KMS-11 (cell line): Measurements from ENCODE around the gene AKT2.

Source experiments
- H2AFZ ChIP-seq: fragments of 200-600 bp; sonication (generic); 2 replicates; pipeline ENCODE4 v1.6.1; 2016; ENCODE audit warnings: antibody characterized with exemption, mixed run types, low read depth
- H3K27ac ChIP-seq: fragments of 200-600 bp; sonication (generic); 2 replicates; pipeline ENCODE4 v1.6.1; 2016; ENCODE audit warnings: mild to moderate bottlenecking, mixed run types
- H3K27me3 ChIP-seq: fragments of 200-600 bp; sonication (generic); 2 replicates; pipeline ENCODE4 v1.6.1; 2017; ENCODE audit warnings: mild to moderate bottlenecking, low read depth, mixed run types, moderate library complexity; ENCODE audit not compliant: insufficient read depth
- H3K36me3 ChIP-seq: fragments of 200-600 bp; sonication (generic); 2 replicates; pipeline ENCODE4 v1.6.1; 2017; ENCODE audit warnings: mild to moderate bottlenecking, mixed run types; ENCODE audit not compliant: insufficient read depth
- H3K4me1 ChIP-seq: fragments of 200-600 bp; sonication (generic); 2 replicates; pipeline ENCODE4 v1.6.1; 2016; ENCODE audit warnings: mild to moderate bottlenecking, low read depth, mixed run types; ENCODE audit not compliant: poor library complexity, severe bottlenecking
- H3K4me2 ChIP-seq: fragments of 200-600 bp; sonication (generic); 2 replicates; pipeline ENCODE4 v1.7.0; 2016; ENCODE audit warnings: mild to moderate bottlenecking, mixed run types
- H3K4me3 ChIP-seq: fragments of 200-600 bp; sonication (generic); IDR thresholded peaks from 2 replicates; pipeline ENCODE4 v1.6.1; 2017; ENCODE audit warnings: low read depth, low read length, mixed read lengths; ENCODE audit not compliant: insufficient read depth
- H3K79me2 ChIP-seq: fragments of 200-600 bp; sonication (generic); 2 replicates; pipeline ENCODE4 v1.6.1; 2016; ENCODE audit warnings: low read depth, mixed run types; ENCODE audit not compliant: insufficient read depth
- H3K9ac ChIP-seq: fragments of 200-600 bp; sonication (generic); 2 replicates; pipeline ENCODE4 v1.6.1; 2016; ENCODE audit warnings: mild to moderate bottlenecking, mixed run types
- H4K20me1 ChIP-seq: fragments of 200-600 bp; sonication (generic); 2 replicates; pipeline ENCODE4 v1.6.1; 2016; ENCODE audit warnings: mild to moderate bottlenecking, mixed run types; ENCODE audit not compliant: insufficient read depth
- CTCF ChIP-seq: fragments of 200-600 bp; sonication (generic); conservative IDR thresholded peaks from 2 replicates; pipeline ENCODE4 v1.6.1; 2017; ENCODE audit warnings: low read depth, mild to moderate bottlenecking, antibody characterized with exemption, low read length, moderate library complexity, mixed read lengths

The AKT2 gene

GRCh38 chr19:40274585-40275544 lies 10.3 kb downstream of the AKT2 start:
- no peaks in the 10 kb centered on the region for H3K27me3 ChIP-seq
- no peak overlapping the region for H3K9ac ChIP-seq
- H3K4me2 ChIP-seq = no peak overlapping the region
- H3K79me2 ChIP-seq = peaks cover 76% of the 10 kb centered on the region; the same call in 1 of the 2 replicates
- no peak overlapping the region for H3K4me3 ChIP-seq
- no peak overlapping the region for H2AFZ ChIP-seq
- TF ChIP-seq CTCF = no peak
- H3K4me1 ChIP-seq = no peaks in the 10 kb centered on the region
- H3K36me3 ChIP-seq = no peaks in the 10 kb centered on the region
- H3K27ac ChIP-seq = no peak overlapping the region
- H4K20me1 ChIP-seq = peaks cover 8% of the 10 kb centered on the region; the same call in 1 of the 2 replicates

DNA sequence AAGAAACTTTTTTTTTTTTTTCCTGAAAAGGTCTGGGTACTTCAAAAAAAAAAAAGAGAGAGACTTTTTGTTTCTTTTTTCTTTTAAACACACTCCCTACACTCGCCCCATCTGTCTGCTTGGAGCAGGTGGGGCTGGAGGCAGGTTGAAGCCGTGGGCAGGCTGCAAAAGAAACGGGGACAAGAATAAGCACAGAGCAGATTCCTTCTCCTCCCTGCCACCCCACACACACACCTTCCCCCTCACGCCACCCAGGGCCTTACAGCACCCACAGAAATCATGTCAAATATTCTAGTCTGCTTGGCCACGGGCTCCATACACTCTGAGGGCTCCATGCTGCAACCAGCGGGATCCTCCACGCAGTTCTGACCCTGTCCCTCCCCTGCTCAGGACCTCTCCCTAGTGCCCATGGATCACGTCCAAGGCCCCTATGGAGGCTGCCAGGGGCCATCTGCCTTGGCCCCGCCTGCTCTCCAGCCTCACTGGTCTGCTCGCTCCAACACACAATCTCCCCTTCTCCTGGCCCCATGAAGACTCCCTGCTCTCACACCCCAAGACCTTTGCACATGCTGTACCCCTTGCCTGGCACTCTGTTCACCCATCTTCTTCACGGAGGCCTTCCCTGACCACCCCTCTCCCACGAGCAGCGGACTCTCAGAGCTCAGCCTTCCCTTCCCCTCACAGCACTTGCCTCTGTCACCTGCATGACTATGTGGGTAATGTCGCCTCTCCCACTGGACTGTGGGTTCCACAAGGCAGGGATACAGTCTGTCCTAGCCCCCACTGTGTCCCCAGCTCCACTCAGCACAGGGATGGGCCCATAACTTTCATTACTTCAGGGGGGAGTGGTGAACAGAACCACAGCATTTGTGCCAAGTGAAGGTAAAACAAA lies 11.4 kb downstream of the AKT2 start:
- H3K36me3 ChIP-seq = no peaks in the 10 kb centered on the region
- H3K4me1 ChIP-seq = no peaks in the 10 kb centered on the region
- no peak overlapping the region for H3K4me3 ChIP-seq
- H3K4me2 ChIP-seq = no peak overlapping the region
- peaks cover 71% of the 10 kb centered on the region; the same call in 1 of the 2 replicates for H3K79me2 ChIP-seq
- no peaks in the 10 kb centered on the region for H3K27me3 ChIP-seq
- no peak overlapping the region for H3K27ac ChIP-seq
- no peak for TF ChIP-seq CTCF
- no peak overlapping the region for H2AFZ ChIP-seq
- peaks cover 6% of the 10 kb centered on the region; the same call in 1 of the 2 replicates for H4K20me1 ChIP-seq
- no peak overlapping the region for H3K9ac ChIP-seq

- no peaks in the 10 kb centered on the region for H3K27me3 ChIP-seq
- H4K20me1 ChIP-seq = no peaks in the 10 kb centered on the region
- no peak overlapping the region for H3K4me3 ChIP-seq
- no peaks in the 10 kb centered on the region for H3K36me3 ChIP-seq
- H3K4me2 ChIP-seq = no peak overlapping the region
- no peak overlapping the region for H2AFZ ChIP-seq
- H3K27ac ChIP-seq = no peak overlapping the region
- no peak overlapping the region for H3K9ac ChIP-seq
- peaks cover 69% of the 10 kb centered on the region; the same call in 1 of the 2 replicates for H3K79me2 ChIP-seq
- no peaks in the 10 kb centered on the region for H3K4me1 ChIP-seq
- TF ChIP-seq CTCF = no peak
Measured at GRCh38 chr19:40272261-40272660, 12.9 kb downstream of the AKT2 start.

DNA sequence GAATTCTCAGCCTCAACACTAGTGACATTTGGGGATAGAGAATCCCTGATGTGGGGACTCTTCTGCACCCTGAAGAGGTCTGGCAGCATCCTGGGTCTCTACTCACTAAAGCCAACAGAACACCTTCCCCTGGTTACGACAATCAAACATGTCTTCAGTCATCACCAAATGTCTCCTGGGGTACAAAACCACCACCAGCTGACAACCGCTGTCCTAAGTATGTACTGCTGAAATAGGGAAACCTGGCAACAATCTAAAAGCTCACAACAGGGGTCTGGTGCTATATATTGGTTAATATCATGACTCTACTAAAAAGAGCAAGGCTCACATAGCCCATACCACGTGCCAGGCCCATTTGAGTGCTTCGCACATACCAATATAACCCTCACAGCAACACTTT lies 13.4 kb downstream of the AKT2 start:
- H3K36me3 ChIP-seq = no peaks in the 10 kb centered on the region
- H3K27ac ChIP-seq = no peak overlapping the region
- H2AFZ ChIP-seq = no peak overlapping the region
- H3K9ac ChIP-seq = no peak overlapping the region
- H4K20me1 ChIP-seq = no peaks in the 10 kb centered on the region
- H3K4me3 ChIP-seq = no peak overlapping the region
- no peak overlapping the region for H3K4me2 ChIP-seq
- H3K27me3 ChIP-seq = no peaks in the 10 kb centered on the region
- H3K79me2 ChIP-seq = peaks cover 65% of the 10 kb centered on the region; the same call in 1 of the 2 replicates
- TF ChIP-seq CTCF = no peak
- H3K4me1 ChIP-seq = no peaks in the 10 kb centered on the region
